MM.1S (cell line): Measurements from ENCODE around the gene IFNL2.
A peak's percentile ranks its signal among the peaks of the same experiment; 100 is the strongest.

Experiments
- DNase-seq: peaks from one replicate; pipeline ENCODE4 v3.0.0-alpha.2; 2015
- H2AFZ ChIP-seq: fragments of 300-600 bp; sonication (generic); 2 replicates; pipeline ENCODE4 v1.6.0; 2016; ENCODE audit warnings: antibody characterized with exemption, low read length
- H3F3A ChIP-seq: fragments of 300-600 bp; sonication (generic); 2 replicates; pipeline ENCODE4 v1.6.1; 2016; ENCODE audit warnings: mild to moderate bottlenecking, antibody characterized with exemption, low read length, moderate library complexity, mixed read lengths; ENCODE audit not compliant: insufficient read depth
- H3K27ac ChIP-seq: fragments of 300-600 bp; sonication (generic); 2 replicates; pipeline ENCODE4 v1.5.1; 2016; ENCODE audit warnings: mild to moderate bottlenecking, low read length
- H3K27me3 ChIP-seq: fragments of 300-600 bp; sonication (generic); replicated peaks from 2 replicates; pipeline ENCODE4 v1.6.0; 2016; ENCODE audit warnings: low read length; ENCODE audit not compliant: insufficient read depth
- H3K36me3 ChIP-seq: fragments of 300-600 bp; sonication (generic); replicated peaks from 2 replicates; pipeline ENCODE4 v1.6.1; 2016; ENCODE audit warnings: mild to moderate bottlenecking, low read length, mixed read lengths; ENCODE audit not compliant: insufficient read depth
- H3K4me1 ChIP-seq: fragments of 300-600 bp; sonication (generic); 2 replicates; pipeline ENCODE4 v1.6.1; 2016; ENCODE audit warnings: low read length, mixed read lengths
- H3K4me2 ChIP-seq: fragments of 300-600 bp; sonication (generic); 2 replicates; pipeline ENCODE4 v1.6.0; 2016; ENCODE audit warnings: low read depth, low read length
- H3K4me3 ChIP-seq: fragments of 300-600 bp; sonication (generic); 2 replicates; pipeline ENCODE4 v1.5.1; 2016; ENCODE audit warnings: low read length, mixed read lengths
- H3K79me2 ChIP-seq: fragments of 300-600 bp; sonication (generic); 2 replicates; pipeline ENCODE4 v1.6.1; 2016; ENCODE audit warnings: mixed run types, low read length, mixed read lengths
- H3K9ac ChIP-seq: fragments of 300-600 bp; sonication (generic); 2 replicates; pipeline ENCODE4 v1.6.1; 2016; ENCODE audit warnings: low read length, mixed read lengths
- H3K9me2 ChIP-seq: fragments of 300-600 bp; sonication (generic); replicated peaks from 2 replicates; pipeline ENCODE4 v1.6.1; 2016; ENCODE audit warnings: mild to moderate bottlenecking, low read length, mixed read lengths; ENCODE audit not compliant: insufficient read depth
- H3K9me3 ChIP-seq: fragments of 300-600 bp; sonication (generic); replicated peaks from 2 replicates; pipeline ENCODE4 v1.6.1; 2016; ENCODE audit warnings: mild to moderate bottlenecking, low read length, mixed read lengths; ENCODE audit not compliant: insufficient read depth
- H4K20me1 ChIP-seq: fragments of 300-600 bp; sonication (generic); 2 replicates; pipeline ENCODE4 v1.6.1; 2016; ENCODE audit warnings: mild to moderate bottlenecking, low read length, moderate library complexity, mixed read lengths; ENCODE audit not compliant: insufficient read depth
- CTCF ChIP-seq: fragments of 300-600 bp; sonication (generic); IDR thresholded peaks from 2 replicates; pipeline ENCODE4 v1.5.1; 2016; ENCODE audit warnings: antibody characterized with exemption, low read length, mixed read lengths
- EZH2 ChIP-seq: fragments of 300-600 bp; sonication (generic); optimal IDR thresholded peaks from 2 replicates; pipeline ENCODE3; 2017; ENCODE audit warnings: low read depth, mild to moderate bottlenecking, antibody characterized with exemption, low read length, mixed read lengths
- EZH2phosphoT487 ChIP-seq: fragments of 300-600 bp; sonication (generic); IDR thresholded peaks from 2 replicates; pipeline ENCODE4 v1.6.1; 2018; ENCODE audit warnings: antibody characterized with exemption, low read length

IFNL2 gene

GRCh38 chr19:39284032-39284431 is 15.8 kb downstream of the IFNL2 start:
- Histone ChIP-seq H2AFZ (no peak overlapping the region), H3K9me3 (no peaks in the 10 kb centered on the region), H3K9me2 (no peaks in the 10 kb centered on the region), H3K36me3 (no peaks in the 10 kb centered on the region), H4K20me1 (no peaks in the 10 kb centered on the region), H3K4me1 (no peaks in the 10 kb centered on the region), H3F3A (no peaks in the 10 kb centered on the region), H3K4me3 (no peak overlapping the region), H3K27me3 (no peaks in the 10 kb centered on the region; the same call in 1 of the 2 replicates), H3K27ac (no peak overlapping the region), H3K9ac (no peak overlapping the region), H3K4me2 (no peak overlapping the region), H3K79me2 (no peaks in the 10 kb centered on the region)
- DNase-seq = no peak
- TF ChIP-seq CTCF (no peak), EZH2phosphoT487 (no peak), EZH2 (no peak)

- TF ChIP-seq CTCF = no peak
- TF ChIP-seq EZH2 = no peak
- TF ChIP-seq EZH2phosphoT487 = no peak
- no peak overlapping the region for H3K27ac ChIP-seq
- no peaks in the 10 kb centered on the region for H3K79me2 ChIP-seq
- no peaks in the 10 kb centered on the region for H3K9me3 ChIP-seq
- H3K36me3 ChIP-seq = no peaks in the 10 kb centered on the region
- DNase-seq = no peak
- no peaks in the 10 kb centered on the region for H3K9me2 ChIP-seq
- no peaks in the 10 kb centered on the region for H3K4me1 ChIP-seq
- no peak overlapping the region for H3K4me2 ChIP-seq
- no peaks in the 10 kb centered on the region for H3K27me3 ChIP-seq
- no peaks in the 10 kb centered on the region for H4K20me1 ChIP-seq
- H3K4me3 ChIP-seq = no peak overlapping the region
- H3K9ac ChIP-seq = no peak overlapping the region
- H2AFZ ChIP-seq = no peak overlapping the region
- H3F3A ChIP-seq = no peaks in the 10 kb centered on the region
Measured at GRCh38 chr19:39293394-39293793, 25.2 kb downstream of the IFNL2 start.

- H3K9ac ChIP-seq = no peak within 1 kb of the TSS
- H3K36me3 ChIP-seq = no peaks in the 10 kb centered on the region
- no peaks in the 10 kb centered on the region for H3K9me3 ChIP-seq
- H3K27ac ChIP-seq = no peak within 1 kb of the TSS
- peaks cover 8% of the 10 kb centered on the region; the same call in 1 of the 2 replicates for H3K27me3 ChIP-seq
- no peak within 1 kb of the TSS for H3K4me3 ChIP-seq
- peak; percentile 30 for DNase-seq
- no peak within 1 kb of the TSS for H2AFZ ChIP-seq
- no peaks in the 10 kb centered on the region for H3K4me1 ChIP-seq
- TF ChIP-seq EZH2 (no peak), EZH2phosphoT487 (no peak), CTCF (no peak)
- H3K9me2 ChIP-seq = no peaks in the 10 kb centered on the region
- no peaks in the 10 kb centered on the region for H3K79me2 ChIP-seq
- no peaks in the 10 kb centered on the region for H3F3A ChIP-seq
- no peaks in the 10 kb centered on the region for H4K20me1 ChIP-seq
- no peak within 1 kb of the TSS for H3K4me2 ChIP-seq
Measured at GRCh38 chr19:39296055-39296645, 28.0 kb downstream of the IFNL2 start, which contains the start of gene IFNL1. Gene IFNL1, plus strand, starts transcription at chr19:39296407. Its CDS starts 15 bp downstream, at chr19:39296422.
